ENCODE data around the gene USP53. TPM values are rescaled to one million over a fixed set of nuclear protein-coding genes. Genes with fewer than 3 reads are reported as not detected.

USP53 gene
- total and polyA plus RNA-seq, 2 of the 13 experiments (the other 11 are each of a cell fraction or from before 2014, with no cell fraction given), result 5.3 to 8.1 TPM

DNA sequence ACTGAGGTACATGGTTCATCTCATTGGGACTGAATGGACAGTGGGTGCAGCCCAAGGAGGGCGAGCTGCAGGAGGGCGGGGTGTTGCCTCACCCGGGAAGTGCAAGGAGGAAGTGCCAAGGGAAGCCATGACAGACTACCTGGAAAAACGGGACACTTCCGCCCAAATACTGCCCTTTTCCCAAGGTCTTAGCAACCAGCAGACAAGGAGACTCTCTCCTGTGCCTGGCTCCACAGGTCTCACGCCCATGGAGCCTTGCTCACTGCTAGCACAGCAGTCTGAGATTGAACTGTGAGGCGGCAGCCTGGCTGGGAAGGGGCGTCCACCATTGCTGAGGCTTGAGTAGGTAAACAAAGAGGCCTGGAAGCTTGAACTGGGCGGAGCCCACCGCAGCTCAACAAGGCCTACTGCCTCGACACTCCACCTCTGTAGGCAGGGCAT, 14.7 kb upstream of the USP53 start:
- Histone ChIP-seq H3K9ac (ENCODE audit: insufficient read depth, low read depth, low read length) (peak overlapping the region; percentile 58), H3K36me3 (replicated peaks in 1 of 2; ENCODE audit: control insufficient read depth in 1 of 2, insufficient read depth in 2 of 2, low read length in 2 of 2) (no peaks in the 10 kb centered on the region), H3K27ac (ENCODE audit: extremely low read length, insufficient read depth, low read length) (peak overlapping the region; percentile 18), H3K4me3 (replicated peaks in 1 of 3; ENCODE audit: insufficient read depth in 1 of 3, low read depth in 2 of 3, low read length in 3 of 3) (peak overlapping the region; percentile 55 to 72 (median 62)), H3K27me3 (ENCODE audit: control insufficient read depth in 1 of 2, insufficient read depth in 2 of 2, low read length in 2 of 2) (no peaks in the 10 kb centered on the region; a peak in 1 of 5 replicates), H3K4me1 (ENCODE audit: insufficient read depth, low read length) (no peaks in the 10 kb centered on the region), H2AFZ (ENCODE audit: low read length) (peak overlapping the region; percentile 96), H4K20me1 (ENCODE audit: insufficient read depth, low read length) (no peaks in the 10 kb centered on the region), H3K79me2 (ENCODE audit: insufficient read depth, low read length) (no peaks in the 10 kb centered on the region), H3K4me2 (ENCODE audit: low read depth, low read length) (peak overlapping the region; percentile 92), H3K9me3 (ENCODE audit: low read length) (no peaks in the 10 kb centered on the region)
- DNase-seq (ENCODE audit: low spot score), result peak; percentile 10
- ATAC-seq, result peak; percentile 67
- intact Hi-C loops (cut with micrococcal nuclease; ENCODE audit: unreplicated experiment) (no loop called here), in situ Hi-C loops (cut with HindIII; ENCODE audit: extremely low pct_ligation_motif_present, low pct_unique_long_range_greater_than_20kb) (no loop called here)
- BruUV-seq (replicated peaks), result no TSS peak
- FAIRE-seq, result no peak
- POLR2A ChIA-PET, result interaction anchor here (1.0 to 2.8 kb wide), 4 partner anchors 10 to 94 kb away, joined by 3 to 30 read pairs (median 3); partner anchors contain the start of gene USP53
- CTCF ChIA-PET (ENCODE audit: low intra/inter-chr PET ratio, low total read pairs), result no interaction called here
- 3% methylated on average over 6 of the region's 11 CpGs for WGBS (ENCODE audit: low lambda C conversion rate)
- TF ChIP-seq YY1 (IDR thresholded peaks at IDR 0.05; ENCODE audit: insufficient read depth, insufficient replicate concordance, low read depth, low read length) (peak; percentile 79), YEATS2 (CRISPR knock-in tag; IDR thresholded peaks at IDR 0.05; ENCODE audit: borderline replicate concordance) (peak; percentile 56; the same call in 1 of the 2 replicates), EZH2 (conservative IDR thresholded peaks at IDR 0.05; ENCODE audit: low read depth, low read length) (0 out of 2 replicates have a peak, but pooled peaks have one; percentile 36), CEBPB (IDR thresholded peaks at IDR 0.05; ENCODE audit: borderline replicate concordance, low read depth, low read length) (no peak), MTA1 (CRISPR knock-in tag; IDR thresholded peaks at IDR 0.05; ENCODE audit: borderline replicate concordance) (no peak), JUND (CRISPR knock-in tag; IDR thresholded peaks at IDR 0.05) (0 out of 2 replicates have a peak, but pooled peaks have one; percentile 20), SMAD9 (CRISPR knock-in tag; IDR thresholded peaks at IDR 0.05) (peak; percentile 44; the same call in 1 of the 2 replicates), ZNF570 (CRISPR knock-in tag; IDR thresholded peaks at IDR 0.05; ENCODE audit: borderline replicate concordance) (no peak), GABPA (IDR thresholded peaks at IDR 0.05; ENCODE audit: low read depth, low read length) (peak; percentile 52), GABPA (CRISPR knock-in tag; IDR thresholded peaks at IDR 0.05; ENCODE audit: low read depth) (peak; percentile 88), TEAD2 (CRISPR knock-in tag; IDR thresholded peaks at IDR 0.05) (no peak), PHF8 (CRISPR knock-in tag; IDR thresholded peaks at IDR 0.05) (peak; percentile 66), GTF3A (CRISPR knock-in tag; conservative IDR thresholded peaks at IDR 0.05) (no peak), KLF6 (CRISPR knock-in tag; IDR thresholded peaks at IDR 0.05) (0 out of 2 replicates have a peak, but pooled peaks have one; percentile 48), ZMYM4 (CRISPR knock-in tag; IDR thresholded peaks at IDR 0.05) (peak; percentile 86), ETV5 (CRISPR knock-in tag; IDR thresholded peaks at IDR 0.05; ENCODE audit: borderline replicate concordance) (0 out of 2 replicates have a peak, but pooled peaks have one; percentile 31), EHMT2 (IDR thresholded peaks at IDR 0.05; ENCODE audit: borderline replicate concordance, low read depth, low read length) (peak; percentile 89), ZNF782 (CRISPR knock-in tag; IDR thresholded peaks at IDR 0.05; ENCODE audit: borderline replicate concordance) (0 out of 2 replicates have a peak, but pooled peaks have one; percentile 44), FOXK1 (CRISPR knock-in tag; IDR thresholded peaks at IDR 0.05; ENCODE audit: borderline replicate concordance, low read depth) (peak; percentile 32), ZNF317 (CRISPR knock-in tag; IDR thresholded peaks at IDR 0.05) (peak; percentile 46; the same call in 1 of the 2 replicates), RXRA (CRISPR knock-in tag; IDR thresholded peaks at IDR 0.05) (peak; percentile 15; the same call in 1 of the 2 replicates), EP300 (IDR thresholded peaks at IDR 0.05; ENCODE audit: low read depth in 2 of 2, low read length in 2 of 2) (no peak), EP300 (CRISPR knock-in tag; IDR thresholded peaks at IDR 0.05; ENCODE audit: borderline replicate concordance) (0 out of 2 replicates have a peak, but pooled peaks have one; percentile 21), FOSL2 (CRISPR knock-in tag; IDR thresholded peaks at IDR 0.05) (no peak; the same call in 1 of the 2 replicates), FOXO1 (CRISPR knock-in tag; IDR thresholded peaks at IDR 0.05) (0 out of 2 replicates have a peak, but pooled peaks have one; percentile 11), ZNF605 (CRISPR knock-in tag; IDR thresholded peaks at IDR 0.05) (peak; percentile 69; the same call in 1 of the 2 replicates)
- TF ChIP-seq, protein P1, sequence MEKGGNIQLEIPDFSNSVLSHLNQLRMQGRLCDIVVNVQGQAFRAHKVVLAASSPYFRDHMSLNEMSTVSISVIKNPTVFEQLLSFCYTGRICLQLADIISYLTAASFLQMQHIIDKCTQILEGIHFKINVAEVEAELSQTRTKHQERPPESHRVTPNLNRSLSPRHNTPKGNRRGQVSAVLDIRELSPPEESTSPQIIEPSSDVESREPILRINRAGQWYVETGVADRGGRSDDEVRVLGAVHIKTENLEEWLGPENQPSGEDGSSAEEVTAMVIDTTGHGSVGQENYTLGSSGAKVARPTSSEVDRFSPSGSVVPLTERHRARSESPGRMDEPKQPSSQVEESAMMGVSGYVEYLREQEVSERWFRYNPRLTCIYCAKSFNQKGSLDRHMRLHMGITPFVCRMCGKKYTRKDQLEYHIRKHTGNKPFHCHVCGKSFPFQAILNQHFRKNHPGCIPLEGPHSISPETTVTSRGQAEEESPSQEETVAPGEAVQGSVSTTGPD (CRISPR knock-in tag; IDR thresholded peaks at IDR 0.05), result no peak
